Measurements from ENCODE around the gene CCDC78.

DNA sequence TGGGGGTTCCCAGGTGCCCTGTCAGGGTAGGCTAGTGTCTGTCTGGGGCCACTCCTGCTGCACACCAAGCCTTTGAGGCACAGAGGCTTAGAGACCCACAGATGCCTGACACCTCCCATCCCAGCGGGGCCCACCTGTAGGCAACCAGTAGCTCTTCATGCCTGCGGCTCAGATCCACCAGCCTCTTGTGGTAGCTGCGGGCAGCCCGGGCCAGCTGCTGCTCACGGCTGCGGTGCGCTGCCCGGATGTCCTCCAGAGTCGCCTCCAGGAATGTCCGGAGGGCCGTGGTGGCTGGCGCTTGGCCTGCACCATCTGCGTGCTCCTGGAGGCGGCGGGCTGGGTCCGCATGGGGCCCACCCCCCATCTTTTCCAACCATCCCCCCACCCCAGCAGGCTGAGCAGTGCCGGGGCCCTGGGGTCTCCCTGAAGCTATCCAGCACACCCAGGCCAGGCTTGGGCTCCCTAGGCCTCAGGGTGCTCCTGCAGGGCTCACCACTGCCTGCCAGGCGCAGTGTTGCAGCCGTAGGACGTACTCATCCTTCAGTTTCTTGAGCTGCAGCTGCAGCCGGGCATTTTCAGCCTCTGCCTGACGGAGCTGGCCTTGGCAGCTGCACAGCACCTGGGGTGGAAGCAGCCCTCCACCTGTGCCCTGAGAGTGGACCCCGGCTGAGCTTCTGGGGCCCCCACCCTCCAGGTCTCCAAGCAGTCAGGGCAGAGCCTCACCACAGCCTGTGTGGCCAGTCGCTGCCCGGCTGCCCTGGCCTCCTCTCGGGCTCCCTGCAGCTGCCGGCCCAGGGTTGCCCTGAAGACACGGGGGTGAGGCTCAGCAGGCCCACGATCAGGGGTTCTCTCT, 1.8 kb downstream of the CCDC78 start:
- TF ChIP-seq EZH2phosphoT487 (IDR thresholded peaks at IDR 0.05; ENCODE audit: unreplicated experiment) (no peak), CTCF (conservative IDR thresholded peaks at IDR 0.05; ENCODE audit: low read depth in 2 of 2) (no peak), JUNB (IDR thresholded peaks at IDR 0.05; ENCODE audit: unreplicated experiment) (no peak)

Data from GM23338 (cell line).